Measurements from ENCODE around the gene SARS2. TPM values are rescaled to one million over a fixed set of nuclear protein-coding genes. Genes with fewer than 3 reads are reported as not detected.

The SARS2 gene
- total and polyA plus RNA-seq, 11 donors = 9.0 to 29.1 (median 16.7) TPM

- intact Hi-C loops (cut with DNase I) = loop anchor here in 5 of 10 donors (5.0 to 10.0 kb wide), 4 partner anchors 148 to 363 kb away; partner anchors contain the start of gene LRFN1 (in 2 of the 5)
Observed at GRCh38 chr19:38964738-38965137, 34.2 kb upstream of the SARS2 start.

GRCh38 chr19:38959618-38960017, 29.1 kb upstream of the SARS2 start:
- no peak for TF ChIP-seq CTCF (IDR thresholded peaks at IDR 0.05)
- no peak for TF ChIP-seq POLR2A (IDR thresholded peaks at IDR 0.05)
- H3K27ac ChIP-seq = no peak overlapping the region
- no peaks in the 10 kb centered on the region for H3K9me3 ChIP-seq
- 83 to 89% (median 89%) methylated on average over 5 of the region's 5 CpGs for WGBS, 4 donors
- intact Hi-C loops (cut with DNase I) = loop anchor here in 6 of 10 donors (5.0 to 10.0 kb wide), 5 partner anchors 153 to 545 kb away; partner anchors contain the start of gene LRFN1 (in 3 of the 6)
- H3K4me3 ChIP-seq = no peak overlapping the region
- peaks cover 0 to 9% (median 0%) of the 10 kb centered on the region in 12 donors for H3K4me1 ChIP-seq
- H3K36me3 ChIP-seq = no peaks in the 10 kb centered on the region
- DNase-seq (no peak), ATAC-seq (no peak)
- H3K27me3 ChIP-seq = no peaks in the 10 kb centered on the region

More at GRCh38 chr19:38964738-38965137, 34.2 kb upstream of the SARS2 start:
- DNase-seq (no peak), ATAC-seq (no peak)
- H3K9me3 ChIP-seq = no peaks in the 10 kb centered on the region
- peaks cover 0 to 13% (median 0%) of the 10 kb centered on the region in 9 donors for H3K36me3 ChIP-seq
- H3K4me1 ChIP-seq = peaks cover 0 to 9% (median 0%) of the 10 kb centered on the region in 12 donors
- H3K27me3 ChIP-seq = no peaks in the 10 kb centered on the region
- no peak overlapping the region for H3K27ac ChIP-seq
- WGBS, 4 donors = 89 to 93% (median 91%) methylated on average over 2 of the region's 2 CpGs
- no peak overlapping the region for H3K4me3 ChIP-seq
- TF ChIP-seq CTCF (IDR thresholded peaks at IDR 0.05) = no peak
- no peak for TF ChIP-seq POLR2A (IDR thresholded peaks at IDR 0.05)

GRCh38 chr19:38958301-38958700, 27.7 kb upstream of the SARS2 start:
- H3K27me3 ChIP-seq = no peaks in the 10 kb centered on the region
- ATAC-seq = no peak
- H3K36me3 ChIP-seq = no peaks in the 10 kb centered on the region
- TF ChIP-seq CTCF (IDR thresholded peaks at IDR 0.05) (no peak), POLR2A (IDR thresholded peaks at IDR 0.05) (no peak)
- WGBS, 4 donors = 88 to 99% (median 93%) methylated on average over 2 of the region's 2 CpGs
- no peaks in the 10 kb centered on the region for H3K9me3 ChIP-seq
- no peak overlapping the region for H3K4me3 ChIP-seq
- no peak overlapping the region for H3K27ac ChIP-seq
- no peak for DNase-seq
- H3K4me1 ChIP-seq = peaks cover 0 to 9% (median 0%) of the 10 kb centered on the region in 12 donors
- intact Hi-C loops (cut with DNase I) = loop anchor here in 2 of 10 donors (10.0 kb wide), 2 partner anchors 366 to 544 kb away; partner anchors contain the start of gene LRFN1 (in 1 of the 2)

GRCh38 chr19:38956264-38956663, 25.7 kb upstream of the SARS2 start:
- intact Hi-C loops (cut with DNase I) = loop anchor here in 2 of 10 donors (10.0 kb wide), 2 partner anchors 369 to 541 kb away; partner anchors contain the start of gene LRFN1 (in 1 of the 2)
- no peaks in the 10 kb centered on the region for H3K9me3 ChIP-seq
- TF ChIP-seq POLR2A (IDR thresholded peaks at IDR 0.05) (no peak), CTCF (IDR thresholded peaks at IDR 0.05) (no peak)
- ATAC-seq = no peak
- DNase-seq = no peak
- H3K4me1 ChIP-seq = no peaks in the 10 kb centered on the region
- no peaks in the 10 kb centered on the region for H3K36me3 ChIP-seq
- H3K27ac ChIP-seq = no peak overlapping the region
- H3K27me3 ChIP-seq = no peaks in the 10 kb centered on the region
- 90 to 97% (median 92%) methylated on average over 2 of the region's 2 CpGs for WGBS, 4 donors
- no peak overlapping the region for H3K4me3 ChIP-seq

All from heart left ventricle (tissue), 16 donors.